HG03066 (cell line): ENCODE measurements around the gene ANKRD6.

Source experiments
- ATAC-seq: cut with Tn5 transposase; IDR thresholded peaks from one replicate; pipeline ENCODE4 v1.9.1; 2021; ENCODE audit warnings: low read depth; ENCODE audit not compliant: unreplicated experiment

ANKRD6 gene

DNA sequence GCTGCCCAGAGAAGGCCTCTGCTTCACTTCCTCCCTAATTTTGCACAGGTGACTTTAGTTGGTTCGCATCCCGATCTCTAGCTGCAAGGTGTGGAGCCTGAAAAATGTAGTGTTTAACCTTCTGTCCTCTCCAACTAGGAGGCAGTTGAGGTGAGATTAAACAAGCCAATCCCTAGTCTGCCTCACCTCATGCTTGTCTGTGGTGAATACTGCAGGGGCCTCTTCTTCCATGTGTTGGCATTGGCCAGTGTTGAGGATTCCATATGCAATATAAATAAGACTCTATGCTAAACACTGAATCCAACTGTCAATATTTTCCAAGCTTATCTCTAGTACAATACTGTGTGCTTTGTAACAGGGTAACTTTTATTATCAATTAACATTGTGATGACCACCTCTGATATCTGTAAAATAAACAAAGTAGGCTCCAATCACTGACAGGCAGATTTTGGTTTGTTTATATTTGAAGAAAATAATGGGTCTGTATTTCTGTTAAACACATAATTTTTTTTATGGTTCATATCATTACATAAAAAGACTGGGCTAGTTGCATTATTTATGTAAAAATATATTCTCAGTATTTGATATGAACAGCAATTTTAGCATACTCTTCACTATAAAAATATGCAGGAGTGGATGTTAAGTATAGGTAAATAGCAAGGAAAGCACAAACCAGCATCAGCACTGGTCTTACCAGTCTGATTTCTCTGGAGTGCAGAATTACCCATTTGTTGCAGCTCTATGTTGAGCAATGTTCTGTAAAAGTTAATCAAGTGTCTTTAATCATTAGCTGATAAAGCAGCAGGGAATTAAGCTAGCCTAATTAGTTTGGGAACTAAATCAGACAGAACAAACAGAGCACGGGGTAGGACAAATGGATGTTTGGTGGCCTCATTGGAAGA is 74.0 kb downstream of the ANKRD6 start:
- ATAC-seq: no peak

DNA sequence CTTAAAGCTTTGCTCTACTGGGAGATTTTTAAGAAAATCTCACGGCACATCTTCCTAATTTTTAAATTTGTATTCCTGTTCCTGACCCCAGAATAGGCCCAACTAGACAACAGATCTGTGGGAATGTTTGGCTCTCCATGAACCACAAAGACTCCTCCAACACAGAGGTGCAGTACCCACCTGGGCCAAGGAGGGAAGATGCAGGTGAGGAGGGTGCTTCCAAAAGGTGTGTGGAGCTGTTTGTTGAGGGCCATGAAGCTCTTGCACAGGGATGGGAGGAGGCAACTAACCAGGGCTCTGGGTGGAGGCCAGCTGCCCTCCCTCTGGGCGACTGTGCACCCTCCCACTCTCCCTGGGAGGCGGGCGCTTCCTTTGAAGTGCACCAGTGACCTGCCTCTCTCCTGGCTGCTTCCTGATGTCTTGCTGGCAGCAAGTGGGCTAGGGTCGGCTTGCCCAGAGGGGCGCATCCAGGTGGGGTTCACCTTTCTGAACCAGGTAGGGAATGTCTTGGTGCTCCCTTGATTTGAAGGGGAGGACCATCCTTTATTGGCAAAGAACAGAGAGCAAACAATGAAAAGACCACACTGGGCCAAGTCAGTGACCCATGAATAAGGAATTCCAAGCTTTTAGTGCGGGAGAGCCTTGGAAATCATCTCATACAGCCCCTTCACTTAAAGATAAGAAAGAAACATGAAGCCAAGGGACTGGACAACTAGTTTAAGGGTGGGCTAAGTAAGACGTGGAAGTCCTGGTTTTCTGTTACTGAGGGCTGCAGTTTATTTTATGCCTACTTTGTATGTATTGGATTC is 76.0 kb downstream of the ANKRD6 start:
- ATAC-seq: no peak

DNA sequence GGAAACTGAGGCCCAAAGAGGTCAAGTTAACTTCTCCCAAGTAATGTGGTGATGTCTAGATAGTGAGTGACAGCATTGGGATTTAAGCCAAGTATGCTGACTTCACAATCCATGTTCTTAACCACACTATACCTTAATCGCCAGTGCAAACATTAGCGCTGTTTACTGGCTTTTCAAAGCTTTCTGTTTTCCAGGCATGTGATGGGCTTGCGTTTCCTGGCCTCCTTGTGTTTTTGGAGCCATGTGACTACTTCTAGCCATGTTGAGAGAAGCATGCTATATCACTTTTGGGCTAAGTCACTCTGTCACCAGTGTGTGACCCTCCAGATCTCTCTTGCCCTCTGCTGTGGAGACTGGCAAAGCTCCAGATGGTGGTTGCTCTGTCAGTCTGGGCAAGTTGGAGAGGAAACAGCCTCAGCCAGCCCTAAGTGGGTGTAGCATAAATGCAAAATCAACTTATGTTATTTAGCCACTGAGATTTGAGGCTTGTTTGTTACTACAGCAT is 76.9 kb downstream of the ANKRD6 start:
- no peak for ATAC-seq

DNA sequence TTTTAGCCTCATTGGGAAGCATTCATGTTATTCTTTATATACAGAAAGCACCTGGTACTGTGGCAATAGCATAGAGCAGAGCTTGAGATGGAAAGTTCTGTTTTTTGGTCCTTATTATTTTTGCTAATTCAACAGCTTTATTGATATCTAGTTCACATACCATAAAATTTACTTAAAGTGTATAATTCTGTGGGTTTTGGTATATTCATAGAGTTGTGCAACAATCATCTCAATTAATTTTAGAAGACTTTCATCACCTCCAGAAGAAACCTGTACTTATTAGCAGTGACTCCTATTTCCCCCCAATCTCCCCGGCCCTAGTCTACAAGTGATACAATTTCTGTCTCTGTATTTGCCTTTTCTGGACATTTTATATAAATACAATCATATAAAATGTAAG is 77.4 kb downstream of the ANKRD6 start:
- no peak for ATAC-seq

DNA sequence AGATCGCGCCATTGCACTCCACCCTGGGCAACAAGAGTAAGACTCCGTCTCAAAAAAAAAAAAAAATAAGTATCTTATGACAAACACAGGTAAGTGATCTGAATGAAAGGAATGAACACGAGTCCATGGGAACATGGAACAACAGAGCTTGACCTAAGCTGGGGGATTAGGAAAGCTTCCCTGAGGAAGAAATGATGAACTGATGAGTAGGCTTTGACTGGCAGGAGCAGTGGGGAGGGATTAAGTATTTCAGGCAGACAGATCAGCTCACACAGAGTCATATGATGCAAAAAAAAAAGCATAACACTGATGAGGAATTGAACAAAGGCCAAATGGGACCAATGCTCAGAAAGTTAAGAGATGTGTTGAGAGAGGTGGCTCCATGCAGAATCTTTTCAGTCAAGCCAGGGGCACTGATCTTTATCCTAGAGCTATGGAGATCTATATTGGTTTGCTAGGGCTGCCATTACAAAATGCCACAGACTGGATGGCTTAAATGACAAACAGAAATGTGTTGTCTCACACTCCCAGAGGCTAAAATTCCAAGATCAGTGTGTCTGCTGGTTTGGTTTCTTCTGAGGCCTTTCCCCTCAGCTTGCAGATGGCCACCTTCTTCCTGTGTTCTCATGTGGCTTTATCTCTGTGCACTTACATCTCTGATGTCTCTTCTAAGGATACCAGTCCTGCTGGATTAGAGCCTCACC is 85.6 kb downstream of the ANKRD6 start:
- ATAC-seq: no peak

DNA sequence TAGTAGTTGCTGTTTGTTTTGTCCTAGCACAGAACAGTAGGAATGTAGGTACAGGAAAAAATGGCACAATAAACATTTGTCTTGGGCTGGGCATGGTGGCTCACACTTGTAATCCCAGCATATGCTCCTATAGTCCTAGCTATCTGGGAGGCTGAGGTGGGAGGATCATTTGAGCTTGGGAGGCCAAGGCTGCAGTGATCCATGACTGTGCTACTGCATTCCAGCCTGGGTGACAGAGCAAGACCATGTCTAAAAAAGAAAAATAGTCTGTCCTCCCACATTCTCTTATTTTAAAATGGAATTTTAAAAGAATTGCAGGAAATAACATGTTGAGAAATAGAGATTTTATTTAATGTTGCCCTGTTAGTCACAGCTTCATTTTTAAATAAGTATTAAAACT is 87.8 kb downstream of the ANKRD6 start:
- ATAC-seq: no peak

DNA sequence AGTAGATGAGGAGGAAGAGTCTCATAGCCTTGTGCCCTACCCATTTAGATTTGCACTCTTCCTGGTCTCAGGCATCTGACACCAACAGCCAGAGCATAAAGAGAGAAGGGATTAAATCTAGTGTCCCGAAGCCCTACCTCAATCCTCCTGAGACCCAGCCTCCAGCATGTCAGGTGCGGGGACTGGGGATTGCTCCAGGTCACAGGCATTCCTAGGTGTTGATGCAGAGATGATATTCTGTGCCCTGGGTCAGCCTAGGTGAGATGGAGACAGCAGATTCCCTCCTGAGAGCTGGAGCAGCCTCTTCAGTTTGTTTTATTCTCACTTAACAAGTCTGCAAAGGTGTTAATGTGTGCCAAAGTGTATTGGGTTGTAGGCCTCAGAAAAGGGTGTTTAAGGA is 89.8 kb downstream of the ANKRD6 start:
- ATAC-seq: no peak

DNA sequence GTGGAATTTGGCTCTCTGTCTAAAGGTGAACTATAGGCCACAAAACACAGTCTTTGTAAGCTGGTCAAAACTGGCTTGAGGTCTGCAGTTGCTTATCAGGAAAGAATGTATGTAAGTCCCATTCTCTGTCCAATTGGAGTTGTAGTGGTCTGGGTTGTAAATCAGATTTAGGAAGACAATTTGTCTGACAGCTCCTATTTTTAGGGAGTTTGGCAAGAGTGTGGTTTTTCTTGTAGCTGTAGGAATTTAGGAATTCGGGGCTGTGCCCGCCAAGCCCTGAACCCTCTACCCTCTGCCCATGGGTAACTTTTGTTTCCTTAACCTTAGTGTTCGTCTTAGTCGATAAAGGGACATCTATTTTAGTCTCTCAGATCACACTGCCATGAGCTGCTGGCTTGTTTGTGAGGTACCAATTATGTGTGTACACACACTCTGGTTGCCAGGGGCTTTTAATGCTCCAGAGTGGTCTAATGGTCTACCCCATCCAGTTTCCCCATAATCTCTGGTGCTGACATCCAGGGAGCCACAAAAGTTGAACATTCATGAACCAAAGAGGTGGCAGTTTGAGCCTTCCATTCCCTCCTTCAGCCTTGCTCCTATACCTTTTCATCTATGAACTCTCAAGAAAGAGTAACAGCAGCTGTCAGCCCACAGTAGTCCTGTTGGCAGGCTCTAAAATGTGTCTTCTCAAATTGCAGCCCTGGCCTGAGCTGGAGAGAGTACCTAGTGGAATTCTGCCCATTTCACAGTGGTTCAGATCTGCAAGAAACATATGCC is 93.0 kb downstream of the ANKRD6 start:
- no peak for ATAC-seq

DNA sequence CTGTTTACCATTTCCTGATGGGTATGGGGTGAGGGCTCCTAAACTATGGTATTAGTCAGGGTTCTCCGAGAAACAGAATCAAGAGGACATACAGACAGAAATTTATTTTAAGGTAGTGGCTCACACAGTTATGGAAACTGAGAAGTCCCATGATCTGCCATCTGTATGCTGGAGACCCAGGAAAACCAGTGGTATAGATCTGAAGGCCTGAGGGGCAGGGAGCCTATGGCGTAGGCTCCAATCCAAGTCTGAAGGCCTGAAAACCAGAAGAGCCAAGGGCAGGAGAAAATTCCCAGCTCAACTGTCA is 93.6 kb downstream of the ANKRD6 start:
- no peak for ATAC-seq

DNA sequence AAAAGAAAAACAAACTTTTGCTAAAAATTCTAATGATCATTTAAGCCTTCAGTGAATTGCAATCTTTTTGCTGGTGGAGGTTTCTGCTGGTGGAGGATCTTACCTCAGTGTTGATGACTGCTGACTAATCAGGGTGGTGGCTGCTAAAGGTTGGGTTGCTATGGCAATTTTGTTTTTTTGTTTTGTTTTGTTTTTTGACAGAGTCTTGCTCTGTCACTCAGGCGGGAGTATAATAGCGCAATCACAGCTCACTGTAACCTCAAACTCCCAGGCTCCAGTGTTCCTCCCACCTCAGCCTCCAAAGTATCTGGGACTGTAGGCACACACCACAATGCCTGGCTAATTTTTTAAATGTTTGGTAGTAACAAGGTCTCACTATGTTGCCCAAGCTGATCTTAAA is 94.7 kb downstream of the ANKRD6 start:
- ATAC-seq: no peak

DNA sequence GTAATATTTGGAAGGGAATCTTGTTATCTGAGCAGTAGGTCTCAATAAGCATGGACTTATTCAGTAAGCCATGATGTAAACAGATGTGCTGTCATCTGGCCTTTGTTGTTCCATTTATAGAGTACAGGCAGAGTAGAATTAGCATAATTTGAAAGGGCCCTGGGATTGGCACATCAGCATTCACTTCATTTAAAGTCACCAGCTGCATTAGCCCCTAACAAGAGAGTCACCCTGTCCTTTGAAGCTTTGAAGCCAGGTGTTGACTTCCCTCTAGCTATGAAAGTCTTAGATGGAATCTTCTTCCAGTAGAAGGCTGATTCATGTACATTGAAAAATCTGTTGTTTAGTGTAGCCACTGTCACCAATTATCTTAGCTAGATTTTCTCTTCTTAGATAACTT is 95.9 kb downstream of the ANKRD6 start:
- ATAC-seq: no peak

DNA sequence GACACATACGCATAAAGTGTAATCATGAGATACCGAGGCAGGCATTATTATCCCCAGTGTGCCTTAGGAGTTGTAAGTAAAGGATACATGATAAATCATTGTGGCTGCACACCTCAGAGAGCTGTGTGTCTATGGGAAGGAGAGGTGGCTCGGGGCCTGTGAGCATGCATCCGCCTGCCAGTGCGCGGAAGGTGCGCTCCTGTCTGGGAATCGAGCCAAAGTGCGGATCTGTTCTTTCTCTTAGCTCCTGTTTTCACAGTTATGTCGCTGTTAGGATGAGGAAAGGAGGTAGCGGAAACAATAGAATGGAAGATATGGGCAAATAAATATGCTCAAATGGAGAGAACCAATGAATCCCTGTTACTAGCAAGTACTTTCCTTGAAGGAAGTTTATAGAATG is 98.0 kb downstream of the ANKRD6 start:
- ATAC-seq: no peak

DNA sequence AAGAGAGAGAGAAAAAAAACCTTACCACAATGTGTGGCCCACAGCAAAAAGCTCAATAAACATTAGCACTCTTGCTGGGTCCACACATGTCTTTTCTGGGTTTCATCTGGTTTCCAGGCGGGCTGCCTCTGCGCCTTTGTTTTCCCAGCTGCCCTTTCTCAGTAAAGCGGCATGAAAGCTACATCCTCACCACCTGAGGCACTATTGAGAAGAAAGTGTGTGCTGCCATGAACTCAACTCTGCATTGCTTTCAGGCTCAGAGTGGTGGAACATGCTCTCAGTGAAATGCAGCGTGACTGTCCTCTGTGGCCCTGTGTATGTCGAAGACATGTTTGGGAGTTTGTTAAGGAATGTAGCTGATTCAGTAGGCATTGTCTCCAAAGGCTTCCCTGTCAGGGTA is 103.3 kb downstream of the ANKRD6 start:
- no peak for ATAC-seq

DNA sequence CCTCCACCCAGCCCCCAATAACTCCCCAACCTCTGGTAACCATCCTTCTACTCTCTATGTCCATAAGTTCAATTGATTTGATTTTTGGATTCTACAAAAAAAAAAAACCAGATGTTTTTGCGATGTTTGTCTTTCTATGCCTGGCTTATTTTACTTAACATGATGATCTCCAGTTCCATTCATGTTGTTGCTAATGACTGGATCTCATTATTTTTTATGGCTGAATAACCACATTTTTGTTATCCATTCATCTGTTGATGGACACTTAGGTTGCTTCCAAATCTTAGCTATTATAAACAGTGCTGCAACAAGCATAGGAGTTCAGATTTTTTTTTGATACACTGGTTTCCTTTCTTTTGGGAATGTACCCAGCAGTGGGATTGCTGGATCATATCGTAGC is 106.8 kb downstream of the ANKRD6 start:
- no peak for ATAC-seq

DNA sequence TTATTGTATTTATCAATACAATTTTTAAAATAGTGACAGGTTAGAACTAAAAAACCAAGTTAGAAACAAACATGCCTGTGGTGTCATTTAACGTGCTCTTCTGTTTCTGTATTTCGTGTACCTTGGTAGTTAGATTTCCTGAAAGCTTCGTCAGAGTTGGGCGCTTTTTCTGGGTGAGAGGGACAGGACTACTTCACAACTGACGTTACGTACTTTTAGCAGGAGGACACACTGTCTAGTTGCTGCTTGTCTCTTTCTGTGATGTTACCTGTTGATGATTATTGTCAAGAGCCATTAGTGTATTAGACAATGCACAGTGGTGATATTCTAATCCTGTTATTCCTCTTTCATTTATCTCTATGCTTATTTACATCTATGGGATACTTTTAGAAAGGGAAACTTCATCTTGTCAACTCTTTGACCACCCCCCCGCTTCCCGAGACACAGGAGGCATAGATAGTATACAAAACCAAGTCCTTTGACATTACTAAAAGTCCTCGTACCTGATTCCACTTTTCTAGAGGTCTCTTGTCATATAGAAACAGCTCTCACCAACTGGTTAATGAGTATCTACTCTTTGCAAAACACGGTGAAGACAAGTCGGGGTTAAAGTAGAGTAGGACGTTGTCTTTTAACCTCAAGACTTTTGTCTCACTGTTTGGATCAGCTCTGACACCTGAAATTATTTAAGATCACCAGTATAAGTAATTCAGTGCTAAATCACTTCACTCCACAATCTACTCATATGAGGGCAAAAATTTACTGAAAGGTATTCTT is 109.3 kb downstream of the ANKRD6 start:
- ATAC-seq: no peak

DNA sequence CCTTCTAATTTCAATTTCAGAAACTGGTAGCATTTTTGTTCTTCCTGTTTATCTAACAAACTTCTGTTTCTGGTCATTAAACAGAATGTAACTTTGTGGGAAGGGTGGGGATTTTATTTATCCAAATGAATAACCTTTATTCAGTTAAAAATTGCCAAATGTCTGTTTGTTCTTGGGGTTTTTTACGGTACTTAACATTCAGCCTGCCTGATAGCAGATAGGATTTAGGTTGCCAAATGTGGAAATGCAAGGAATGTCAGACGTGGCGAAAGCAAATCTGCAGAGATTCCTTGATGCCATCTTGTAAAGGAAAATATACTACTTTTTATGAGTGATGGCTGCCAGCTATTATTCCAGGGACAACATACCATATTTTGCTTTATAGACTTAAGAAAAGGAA is 109.9 kb downstream of the ANKRD6 start:
- ATAC-seq: no peak

DNA sequence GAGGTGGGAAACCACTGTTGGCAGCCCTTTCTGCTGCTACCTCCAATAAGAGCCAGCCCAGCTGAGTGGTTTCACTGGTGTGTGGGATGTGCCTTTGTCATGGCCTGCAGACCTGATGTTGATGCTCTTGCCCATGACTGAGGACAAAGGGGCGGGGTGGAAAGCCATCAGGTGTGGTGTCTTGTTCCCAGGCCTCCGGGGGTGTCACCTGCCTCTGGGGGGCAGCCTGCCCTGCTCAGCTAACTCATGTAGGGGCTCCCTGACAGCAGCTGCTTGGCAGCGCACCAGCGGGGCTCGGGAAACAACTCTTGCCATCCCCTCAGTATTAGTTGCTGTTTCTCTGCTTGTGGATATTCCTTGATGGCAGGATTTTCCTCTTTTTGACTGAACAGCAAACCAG is 114.3 kb downstream of the ANKRD6 start:
- no peak for ATAC-seq

DNA sequence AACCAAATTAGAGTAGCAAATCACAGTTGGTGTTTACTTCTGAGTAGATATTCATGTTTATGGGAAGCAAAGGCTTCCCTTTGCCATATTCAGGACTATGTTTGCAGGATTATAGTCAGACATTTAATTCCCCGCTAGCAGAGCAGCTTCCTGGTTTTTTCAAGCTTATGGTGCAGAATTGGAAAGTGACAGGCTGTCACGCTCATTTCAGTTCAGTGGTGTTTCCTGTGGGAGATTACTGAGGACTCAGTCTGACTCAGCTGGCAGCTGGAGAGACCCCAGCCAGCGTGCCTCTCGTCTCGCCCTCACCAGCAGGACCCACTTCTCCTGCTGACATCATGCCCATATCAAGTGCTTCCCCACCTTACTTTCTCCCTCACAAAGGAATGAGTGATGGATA is 120.5 kb downstream of the ANKRD6 start:
- no peak for ATAC-seq

DNA sequence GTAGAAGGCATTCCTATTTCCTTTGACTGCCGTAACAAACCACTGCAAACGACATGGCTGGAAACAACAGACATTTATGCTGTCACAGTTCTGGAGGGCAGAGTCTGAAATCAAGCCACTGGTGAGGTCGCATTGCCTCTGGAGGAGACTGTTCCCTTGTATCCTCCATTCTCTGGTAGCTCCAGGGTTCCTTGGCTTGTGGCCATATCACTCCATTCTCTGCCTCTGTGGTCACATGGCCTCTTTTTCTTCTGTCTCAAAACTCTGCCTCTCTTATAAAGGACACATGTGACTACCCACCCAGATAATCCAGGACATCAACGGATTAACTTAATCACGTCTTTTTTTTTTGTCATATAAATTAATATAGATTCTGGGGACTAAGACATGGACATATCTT is 121.2 kb downstream of the ANKRD6 start:
- no peak for ATAC-seq

DNA sequence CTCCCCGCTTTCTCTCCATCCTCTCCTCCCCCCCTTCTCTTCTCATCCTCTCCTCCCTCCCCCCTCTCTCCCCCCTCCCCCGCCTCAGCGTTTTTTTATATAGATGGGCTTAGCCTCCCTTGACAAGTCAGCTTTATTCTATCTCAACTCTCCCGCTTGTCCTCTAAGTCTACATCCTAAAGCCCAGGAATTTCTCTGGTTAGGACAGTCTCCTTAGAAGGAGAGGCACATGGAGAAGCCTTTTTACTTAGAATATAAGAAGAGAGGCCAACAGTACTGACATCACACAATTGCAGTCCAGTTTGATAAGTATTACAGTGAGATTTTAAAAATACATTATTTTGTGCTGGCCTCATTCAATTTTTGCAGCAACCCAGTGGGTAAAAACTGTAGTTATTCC is 122.1 kb downstream of the ANKRD6 start:
- no peak for ATAC-seq
